Endothelial cell of coronary artery (primary cell): ENCODE results near the gene OR4K14. TPM values are rescaled to one million over a fixed set of nuclear protein-coding genes. Genes with fewer than 3 reads are reported as not detected.

Experiments used
- total RNA-seq: library from RNA; depleted of rRNA; stranded (reverse); fragments of >200 nt; gene quantifications from 2 replicates; pipeline ENCODE4 v1.2.3, GENCODE V29; 2014

The OR4K14 gene
- total RNA-seq = not detected in 2 replicates

GRCh38 chr14:20019257-20019865 lies at the start of gene OR4K14:
Gene OR4K14 (minus strand): TSS chr14:20019307. CDS start chr14:20015193, 4,114 bp downstream.

GRCh38 chr14:20059745-20060144 lies 40.6 kb upstream of the OR4K14 start, which contains the start of gene OR4L1:
Gene OR4L1 (plus strand): TSS chr14:20060045. CDS start chr14:20060045, 0 bp downstream.

GRCh38 chr14:20035938-20036337 lies 16.8 kb upstream of the OR4K14 start, which contains the start of gene OR4K13:
Gene OR4K13 (minus strand): TSS chr14:20036038. CDS start chr14:20034758, 1,280 bp downstream.

GRCh38 chr14:20001863-20002262 lies 17.2 kb downstream of the OR4K14 start, which contains the start of gene OR4Q2:
Gene OR4Q2 (plus strand): TSS chr14:20002163.

GRCh38 chr14:19975291-19975690 lies 43.8 kb downstream of the OR4K14 start, which contains the start of gene OR4K15:
Gene OR4K15 (plus strand): TSS chr14:19975591. CDS start chr14:19975591, 0 bp downstream.

Other genes with a start within 250 kb of the OR4K14 start
- not detected in 2 replicates for gene OR4M1, start 245.8 kb downstream of the OR4K14 start, total RNA-seq
- not detected in 2 replicates for gene OR4N2, start 215.5 kb downstream of the OR4K14 start, total RNA-seq
- not detected in 2 replicates for gene OR4K2, start 144.2 kb downstream of the OR4K14 start, total RNA-seq
- not detected in 2 replicates for gene OR4K5, start 98.7 kb downstream of the OR4K14 start, total RNA-seq
- 0.09 TPM in 1 of 2 replicates, not detected in the other for gene OR4K1, start 88.4 kb downstream of the OR4K14 start, total RNA-seq
- not detected in 2 replicates for gene OR4K15, start 43.7 kb downstream of the OR4K14 start, total RNA-seq
- not detected in 2 replicates for gene OR4Q2, start 17.1 kb downstream of the OR4K14 start, total RNA-seq
- not detected in 2 replicates for gene OR4K13, start 16.7 kb upstream of the OR4K14 start, total RNA-seq
- gene OR4L1, start 40.7 kb upstream of the OR4K14 start, total RNA-seq = not detected in 2 replicates
- not detected in 2 replicates for gene OR4K17, start 91.4 kb upstream of the OR4K14 start, total RNA-seq
- gene OR4N5, start 119.5 kb upstream of the OR4K14 start, total RNA-seq = not detected in 2 replicates
- not detected in 2 replicates for gene OR11G2, start 171.6 kb upstream of the OR4K14 start, total RNA-seq
- not detected in 2 replicates for gene OR11H6, start 204.4 kb upstream of the OR4K14 start, total RNA-seq
- gene OR11H7, start 209.7 kb upstream of the OR4K14 start, total RNA-seq = not detected in 2 replicates
- not detected in 2 replicates for gene OR11H4, start 220.0 kb upstream of the OR4K14 start, total RNA-seq